Fibroblast of upper back skin (primary cell): Measurements from ENCODE around the gene ZNRF3.
A peak's percentile ranks its signal among the peaks of the same experiment; 100 is the strongest.
"Not testable (repeated sequence)": the region's sequence is repeated elsewhere in the genome, so short reads cannot be mapped to it uniquely, and the experiment has no call there.

Experiments used
- DNase-seq: peaks from one replicate; pipeline ENCODE4 v3.0.0-alpha.2; 2013

Gene ZNRF3

DNA sequence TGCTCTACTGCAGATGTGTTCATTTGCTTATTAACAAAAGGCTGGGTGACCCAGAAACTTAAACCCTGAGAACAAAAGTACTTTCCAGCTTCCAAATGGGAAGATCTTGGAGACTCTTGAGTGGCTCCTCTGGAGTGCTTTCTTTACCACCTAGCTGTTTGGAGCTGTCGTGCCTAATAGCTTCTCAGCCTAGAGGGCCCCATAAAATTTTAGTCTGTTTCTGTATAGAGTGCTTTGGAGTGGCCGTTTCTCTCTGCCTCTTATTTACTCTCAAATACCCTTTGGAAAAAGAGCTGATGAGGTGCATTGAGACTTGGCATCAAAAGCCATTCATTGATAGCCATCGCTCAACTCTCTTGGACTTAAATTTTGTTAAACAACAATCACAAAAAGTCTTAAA is 50.7 kb downstream of the ZNRF3 start:
- DNase-seq, result no peak

GRCh38 chr22:28935140-28935539 is 51.8 kb downstream of the ZNRF3 start:
- no peak for DNase-seq

GRCh38 chr22:28935713-28936112 is 52.3 kb downstream of the ZNRF3 start:
- DNase-seq, result no peak

- DNase-seq, result no peak
These were observed 52.8 kb downstream of the ZNRF3 start for GRCh38 chr22:28936200-28936599.

GRCh38 chr22:28937206-28938025 is 54.0 kb downstream of the ZNRF3 start:
- no peak for DNase-seq

GRCh38 chr22:28938286-28938833 is 55.0 kb downstream of the ZNRF3 start:
- no peak for DNase-seq

- no peak for DNase-seq
These were observed 56.0 kb downstream of the ZNRF3 start for GRCh38 chr22:28939394-28939793.

DNA sequence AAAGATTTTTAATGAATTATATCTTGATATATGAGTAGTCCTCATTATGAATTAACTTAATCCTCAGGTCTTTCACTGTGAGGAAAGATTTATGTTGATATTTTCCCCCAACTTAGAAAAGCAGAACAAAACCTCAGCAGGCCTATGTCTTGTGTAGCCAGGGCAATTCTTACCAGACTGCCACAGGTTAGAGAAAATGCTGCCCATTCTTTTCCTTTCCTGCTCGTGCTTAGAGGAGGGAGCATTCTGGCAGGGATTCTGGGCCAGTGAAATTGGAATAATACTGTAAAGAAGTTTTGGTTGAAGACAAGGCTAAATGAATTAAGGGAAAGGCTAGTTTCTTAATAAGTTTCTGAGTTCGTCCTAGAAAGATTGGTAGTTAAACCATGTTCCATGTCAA is 56.6 kb downstream of the ZNRF3 start:
- no peak for DNase-seq

- DNase-seq, result no peak
These were observed 57.1 kb downstream of the ZNRF3 start for GRCh38 chr22:28940441-28940840.

DNA sequence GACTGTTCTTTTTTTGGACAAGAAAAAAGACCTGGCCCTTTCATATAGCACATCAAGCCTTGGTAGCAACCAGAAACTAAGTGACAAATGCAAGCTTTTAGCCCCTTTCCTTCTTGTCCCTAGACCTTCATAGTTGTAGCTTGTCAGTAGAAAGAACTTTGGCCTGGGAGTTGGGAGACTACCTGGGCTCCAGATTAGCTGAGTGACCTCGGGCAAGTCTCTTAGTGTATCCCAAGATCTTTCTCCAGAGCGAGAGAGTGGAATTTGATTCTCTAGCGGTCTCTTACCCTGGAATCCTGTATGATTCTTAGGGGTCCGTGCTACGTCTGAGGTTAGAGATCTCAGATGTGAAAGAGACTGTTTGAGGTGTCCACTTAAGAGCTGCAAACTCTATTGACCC is 59.0 kb downstream of the ZNRF3 start:
- DNase-seq, result no peak

DNA sequence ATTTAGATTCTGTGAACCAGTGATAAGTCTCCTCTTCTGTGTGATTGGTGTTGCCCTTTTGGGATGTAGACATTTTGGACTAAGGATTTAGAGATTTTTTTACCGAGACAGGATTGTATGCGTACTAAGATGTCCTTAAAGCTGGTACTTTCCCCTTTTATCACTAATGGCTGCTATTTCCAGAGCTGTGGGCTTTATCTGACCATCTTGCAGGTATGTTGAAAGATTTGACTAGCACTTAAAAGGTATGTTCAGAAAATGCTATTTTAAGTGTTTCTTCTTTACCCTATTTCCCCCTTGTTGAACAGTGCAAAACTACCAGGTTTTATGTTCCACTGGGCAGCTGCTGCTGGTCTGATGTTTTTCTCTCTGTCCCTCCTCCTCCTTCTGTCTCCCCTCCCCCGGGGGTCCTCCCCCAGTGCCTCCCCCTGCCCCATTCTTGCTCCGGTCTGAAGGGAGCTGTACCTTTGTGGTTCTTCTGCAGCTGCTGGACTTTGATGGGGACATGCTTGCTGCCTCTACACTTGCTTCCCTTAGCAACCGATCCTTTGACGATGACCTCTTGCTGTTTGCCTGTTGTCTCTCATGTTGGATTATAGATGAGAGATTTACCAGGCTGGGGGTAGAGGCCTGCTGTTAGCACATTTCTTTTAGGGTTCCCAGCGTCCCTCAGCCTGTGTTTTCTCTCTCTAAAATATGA is 59.6 kb downstream of the ZNRF3 start:
- no peak for DNase-seq

DNA sequence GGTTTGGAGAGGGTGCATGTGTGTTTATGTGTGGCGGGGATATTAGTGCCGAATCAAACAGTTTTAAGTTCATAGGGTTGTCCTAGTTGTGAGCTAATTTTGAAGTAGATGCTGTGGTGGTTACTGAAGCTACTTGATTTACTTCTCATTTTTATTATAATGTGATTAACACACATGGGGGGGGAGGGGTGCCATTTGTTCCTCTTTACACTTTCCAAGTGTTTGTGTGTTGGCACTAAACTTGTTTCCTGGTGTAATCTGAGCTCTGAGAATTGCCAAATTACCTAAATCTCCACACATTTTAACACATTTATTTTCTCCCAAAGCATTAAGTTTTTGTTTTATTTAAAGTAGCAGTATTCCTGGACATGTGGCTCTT is 60.1 kb downstream of the ZNRF3 start:
- no peak for DNase-seq

GRCh38 chr22:28947125-28947524 is 63.8 kb downstream of the ZNRF3 start:
- no peak for DNase-seq

DNA sequence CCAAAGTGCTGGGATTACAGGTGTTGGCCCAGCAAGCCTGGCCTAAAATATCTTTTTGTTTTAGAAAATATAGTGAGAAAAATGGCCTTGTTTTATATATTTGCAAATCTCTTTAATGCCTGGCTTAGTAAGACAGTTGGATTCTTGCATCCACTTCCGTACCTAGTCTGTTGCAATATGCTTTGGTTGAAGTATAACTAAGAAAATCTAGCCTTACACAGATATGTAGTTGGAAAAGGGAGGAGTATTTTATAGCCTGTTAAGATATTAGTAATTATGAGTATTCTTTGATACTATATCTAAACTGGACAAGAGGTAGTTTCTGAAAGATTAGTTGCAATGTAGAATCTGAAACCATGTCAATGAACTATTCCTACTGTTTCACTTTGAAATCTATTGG is 65.1 kb downstream of the ZNRF3 start:
- no peak for DNase-seq

DNA sequence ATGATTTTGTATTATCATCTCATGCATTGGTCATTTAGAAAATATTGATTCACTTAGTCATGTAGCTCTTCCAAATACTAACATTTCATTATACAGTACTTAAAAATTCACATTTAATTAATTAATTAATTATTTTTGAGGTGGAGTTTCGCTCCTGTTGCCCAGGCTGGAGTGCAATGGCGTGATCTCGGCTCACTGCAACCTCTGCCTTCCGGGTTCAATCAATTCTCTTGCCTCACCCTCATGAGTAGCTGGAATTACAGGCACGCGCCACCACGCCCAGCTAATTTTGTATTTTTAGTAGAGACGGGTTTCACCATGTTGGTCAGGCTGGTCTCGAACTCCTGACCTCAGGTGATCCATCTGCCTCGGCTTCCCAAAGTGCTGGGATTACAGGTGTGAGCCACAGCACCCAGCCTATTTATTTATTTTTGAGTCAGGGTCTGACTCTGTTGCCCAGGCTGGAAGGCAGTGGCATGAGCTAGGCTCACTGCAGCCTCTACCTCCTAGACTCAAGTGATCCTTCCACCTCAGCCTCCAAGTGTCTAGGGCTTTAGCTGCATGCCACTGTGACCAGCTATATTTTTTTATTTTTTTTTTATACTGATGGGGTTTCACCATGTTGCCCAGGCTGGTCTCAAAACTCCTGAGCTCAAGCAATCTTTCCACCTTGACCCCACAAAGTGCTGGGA is 65.6 kb downstream of the ZNRF3 start:
- not testable (repeated sequence) for DNase-seq

DNA sequence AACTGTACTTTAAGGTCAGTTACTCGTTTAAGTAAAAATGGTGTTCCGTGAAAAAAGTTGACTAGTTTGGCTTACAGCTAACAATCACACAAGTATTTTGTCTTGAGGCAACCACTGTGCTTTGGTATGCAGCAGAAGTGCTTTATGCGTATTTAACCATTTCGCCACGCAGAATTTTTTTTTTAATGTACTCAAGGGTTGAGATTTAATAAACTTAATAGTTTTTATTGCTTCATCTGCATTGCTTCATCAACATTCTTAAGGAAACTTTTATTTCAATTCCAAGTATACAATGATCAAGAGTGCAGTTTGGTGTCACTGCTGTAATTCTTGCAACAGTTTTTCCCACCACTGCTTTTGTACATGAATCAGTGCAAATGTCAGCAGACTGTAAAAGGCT is 66.4 kb downstream of the ZNRF3 start:
- DNase-seq, result peak; percentile 17

DNA sequence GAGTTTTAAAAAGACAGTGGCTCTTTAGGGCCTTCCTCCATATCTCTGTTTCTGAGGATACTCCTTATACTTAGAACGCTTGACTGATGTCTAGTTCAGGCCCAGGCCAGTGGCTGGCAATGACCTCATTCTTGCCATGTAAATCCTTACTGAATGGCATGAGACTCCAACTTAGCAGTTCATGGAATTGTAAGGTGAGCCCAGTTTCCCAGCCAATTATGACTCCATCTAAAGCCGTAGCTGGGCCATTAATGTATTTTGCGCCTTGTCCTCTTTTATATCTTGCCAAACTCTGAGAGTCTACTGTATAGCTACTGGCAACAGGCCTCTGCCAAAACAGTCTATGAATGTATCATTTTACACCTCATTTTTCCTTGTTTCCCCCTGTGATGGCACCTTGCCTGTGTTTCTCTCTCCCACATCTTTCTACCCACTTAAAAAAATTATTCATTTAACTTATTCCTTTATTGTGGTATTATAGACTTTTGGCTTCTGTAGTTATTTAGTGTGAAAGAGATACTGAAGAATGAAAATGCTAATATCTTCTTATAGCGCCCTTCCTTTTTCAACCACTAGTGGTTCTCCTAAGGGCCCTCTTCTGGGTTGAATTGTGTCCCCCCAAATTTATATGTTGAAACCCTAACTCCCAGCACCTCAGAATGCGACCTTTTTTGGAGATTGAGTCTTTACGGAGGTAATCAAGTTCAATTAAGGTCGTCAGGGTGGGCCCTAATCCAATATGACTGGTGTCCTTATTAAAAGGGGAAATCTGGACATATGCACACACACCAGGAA is 67.4 kb downstream of the ZNRF3 start:
- no peak for DNase-seq

DNA sequence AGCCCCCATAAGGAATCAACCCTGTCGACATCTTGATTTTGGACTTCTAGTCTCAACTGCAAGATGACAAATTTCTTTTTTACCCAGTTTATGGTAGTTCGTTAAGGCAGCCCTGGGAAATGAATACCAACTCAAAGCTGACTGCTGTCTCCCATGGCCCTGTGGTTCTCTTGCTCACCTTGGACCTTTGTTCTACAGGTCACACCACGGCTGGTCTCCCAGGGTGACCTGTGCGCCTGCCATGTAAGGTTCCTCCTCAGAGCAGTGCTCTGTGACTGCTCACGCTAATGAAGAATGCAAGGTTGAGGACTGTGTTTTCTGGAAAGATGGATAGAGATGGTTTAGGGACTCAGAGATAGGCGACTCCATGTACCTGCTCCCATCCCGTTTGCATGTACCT is 68.2 kb downstream of the ZNRF3 start:
- no peak for DNase-seq

GRCh38 chr22:28951969-28952521 is 68.7 kb downstream of the ZNRF3 start:
- DNase-seq, result peak; percentile 50

DNA sequence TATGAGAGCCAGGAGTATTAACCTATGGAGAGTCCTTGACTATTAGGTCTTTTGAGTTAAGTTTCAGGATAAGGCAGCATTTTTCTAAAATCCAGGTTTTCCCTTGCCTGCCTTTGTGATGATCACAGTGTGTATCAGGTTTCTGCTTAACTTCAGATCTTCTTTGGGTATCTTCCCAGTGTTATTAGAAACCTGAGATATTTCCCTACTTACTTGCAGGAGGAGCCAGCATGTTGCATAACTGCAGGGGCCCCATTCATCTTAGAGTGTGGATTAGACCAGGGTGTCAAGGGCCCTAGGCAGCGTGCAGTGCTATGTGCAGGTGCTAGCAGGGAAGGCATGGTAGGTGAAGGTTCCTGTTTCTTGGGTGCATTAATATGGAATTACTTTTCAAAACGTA is 69.5 kb downstream of the ZNRF3 start:
- peak; percentile 69 for DNase-seq

- DNase-seq, result no peak
These were observed 70.0 kb downstream of the ZNRF3 start for GRCh38 chr22:28953403-28953802.
